Activated CD4-positive, alpha-beta T cell treated with anti-CD3 and anti-CD28 coated beads, Interleukin-2, amount 10 ng/mL, durations not matched to agents 7 days and 5 days (primary cell): ENCODE measurements around the gene ANKS1B. TPM values are rescaled to one million over a fixed set of nuclear protein-coding genes. Genes with fewer than 3 reads are reported as not detected.

Source experiments
- CTCF ChIA-PET: fragments of 350-600 bp; sonication (Branson Sonifier 250); formaldehyde crosslinking; loops from one replicate; lab custom pipeline; 2021; ENCODE audit warnings: antibody characterized with exemption; lab: Charles Lee
- POLR2A ChIA-PET: fragments of 350-600 bp; sonication (Branson Sonifier 250); formaldehyde crosslinking; loops from one replicate; lab custom pipeline; 2021; ENCODE audit warnings: antibody characterized with exemption; lab: Charles Lee
- DNase-seq: peaks from one replicate; pipeline ENCODE4 v3.0.0-alpha.2; 2020
- H3K27ac Mint-ChIP-seq: one replicate; pipeline ENCODE4 v1.8.0; 2021; ENCODE audit warnings: mild to moderate bottlenecking, moderate library complexity, mixed read lengths
- H3K27me3 Mint-ChIP-seq: one replicate; pipeline ENCODE4 v1.8.0; 2021; ENCODE audit warnings: mixed read lengths
- H3K36me3 Mint-ChIP-seq: one replicate; pipeline ENCODE4 v1.8.0; 2021; ENCODE audit warnings: low read depth, mixed read lengths
- H3K4me1 Mint-ChIP-seq: one replicate; pipeline ENCODE4 v1.8.0; 2021; ENCODE audit warnings: mixed read lengths
- H3K4me3 Mint-ChIP-seq: one replicate; pipeline ENCODE4 v1.8.0; 2021; ENCODE audit warnings: mild to moderate bottlenecking, moderate library complexity, mixed read lengths
- H3K9me3 Mint-ChIP-seq: one replicate; pipeline ENCODE4 v1.8.0; 2021; ENCODE audit warnings: mixed read lengths
- total RNA-seq, 2 experiments: library from RNA; stranded (reverse); gene quantifications; one replicate each; pipeline ENCODE4 v1.2.3, GENCODE V29; 2021

Gene ANKS1B
- total RNA-seq, 2 experiments from 2014 or later = 0.17 to 0.25 TPM

- H3K36me3 Mint-ChIP-seq = no peaks in the 10 kb centered on the region
- POLR2A ChIA-PET = no interaction called here
- no peak overlapping the region for H3K4me3 Mint-ChIP-seq
- no peaks in the 10 kb centered on the region for H3K9me3 Mint-ChIP-seq
- no peaks in the 10 kb centered on the region for H3K4me1 Mint-ChIP-seq
- no peak overlapping the region for H3K27ac Mint-ChIP-seq
- DNase-seq = no peak
- CTCF ChIA-PET = interaction anchor here (0.5 kb wide), 1 partner anchor 89 kb away, joined by 3 read pairs; no protein-coding TSS in a partner anchor
- H3K27me3 Mint-ChIP-seq = no peaks in the 10 kb centered on the region
These were observed 77.8 kb downstream of the ANKS1B start for GRCh38 chr12:99906786-99907579.

GRCh38 chr12:99901181-99901580 lies 83.6 kb downstream of the ANKS1B start:
- ChIA-PET POLR2A (no interaction called here), CTCF (no interaction called here)
- H3K4me3 Mint-ChIP-seq = no peak overlapping the region
- no peaks in the 10 kb centered on the region for H3K36me3 Mint-ChIP-seq
- no peaks in the 10 kb centered on the region for H3K27me3 Mint-ChIP-seq
- H3K27ac Mint-ChIP-seq = no peak overlapping the region
- DNase-seq = no peak
- no peaks in the 10 kb centered on the region for H3K4me1 Mint-ChIP-seq
- no peaks in the 10 kb centered on the region for H3K9me3 Mint-ChIP-seq

- Mint-ChIP-seq H3K36me3 (no peaks in the 10 kb centered on the region), H3K4me3 (no peak overlapping the region), H3K9me3 (no peaks in the 10 kb centered on the region), H3K4me1 (no peaks in the 10 kb centered on the region), H3K27me3 (no peaks in the 10 kb centered on the region), H3K27ac (no peak overlapping the region)
- POLR2A ChIA-PET = interaction anchor here (0.7 kb wide), 1 partner anchor 53 kb away, joined by 6 read pairs; no protein-coding TSS in a partner anchor
- CTCF ChIA-PET = no interaction called here
- no peak for DNase-seq
These were observed 86.1 kb downstream of the ANKS1B start for GRCh38 chr12:99898645-99899044.

GRCh38 chr12:99879439-99879838 lies 105.3 kb downstream of the ANKS1B start:
- H3K4me1 Mint-ChIP-seq = no peaks in the 10 kb centered on the region
- no peak overlapping the region for H3K4me3 Mint-ChIP-seq
- no peak overlapping the region for H3K27ac Mint-ChIP-seq
- no peaks in the 10 kb centered on the region for H3K9me3 Mint-ChIP-seq
- no peak for DNase-seq
- CTCF ChIA-PET = no interaction called here
- POLR2A ChIA-PET = no interaction called here
- H3K36me3 Mint-ChIP-seq = no peaks in the 10 kb centered on the region
- no peaks in the 10 kb centered on the region for H3K27me3 Mint-ChIP-seq

- no peak for DNase-seq
- Mint-ChIP-seq H3K9me3 (peaks cover under 1% of the 10 kb centered on the region), H3K27ac (no peak overlapping the region), H3K4me3 (no peak overlapping the region), H3K4me1 (no peaks in the 10 kb centered on the region), H3K27me3 (no peaks in the 10 kb centered on the region), H3K36me3 (no peaks in the 10 kb centered on the region)
- POLR2A ChIA-PET = no interaction called here
- CTCF ChIA-PET = no interaction called here
These were observed 109.7 kb downstream of the ANKS1B start for GRCh38 chr12:99875081-99875480.

- Mint-ChIP-seq H3K27ac (no peak overlapping the region), H3K9me3 (peaks cover 4% of the 10 kb centered on the region), H3K4me3 (no peak overlapping the region), H3K27me3 (no peaks in the 10 kb centered on the region), H3K4me1 (no peaks in the 10 kb centered on the region), H3K36me3 (no peaks in the 10 kb centered on the region)
- ChIA-PET CTCF (no interaction called here), POLR2A (no interaction called here)
- no peak for DNase-seq
These were observed 114.7 kb downstream of the ANKS1B start for GRCh38 chr12:99870085-99870484.

GRCh38 chr12:99861731-99862130 lies 123.0 kb downstream of the ANKS1B start:
- H3K27me3 Mint-ChIP-seq = no peaks in the 10 kb centered on the region
- H3K9me3 Mint-ChIP-seq = no peaks in the 10 kb centered on the region
- H3K27ac Mint-ChIP-seq = no peak overlapping the region
- ChIA-PET CTCF (no interaction called here), POLR2A (no interaction called here)
- DNase-seq = no peak
- H3K36me3 Mint-ChIP-seq = no peaks in the 10 kb centered on the region
- no peaks in the 10 kb centered on the region for H3K4me1 Mint-ChIP-seq
- no peak overlapping the region for H3K4me3 Mint-ChIP-seq

GRCh38 chr12:99859126-99859525 lies 125.6 kb downstream of the ANKS1B start:
- no peaks in the 10 kb centered on the region for H3K27me3 Mint-ChIP-seq
- H3K4me1 Mint-ChIP-seq = no peaks in the 10 kb centered on the region
- ChIA-PET POLR2A (no interaction called here), CTCF (no interaction called here)
- H3K9me3 Mint-ChIP-seq = no peaks in the 10 kb centered on the region
- no peak for DNase-seq
- H3K4me3 Mint-ChIP-seq = no peak overlapping the region
- no peak overlapping the region for H3K27ac Mint-ChIP-seq
- H3K36me3 Mint-ChIP-seq = no peaks in the 10 kb centered on the region

- no peaks in the 10 kb centered on the region for H3K36me3 Mint-ChIP-seq
- H3K9me3 Mint-ChIP-seq = peaks cover 4% of the 10 kb centered on the region
- ChIA-PET CTCF (no interaction called here), POLR2A (no interaction called here)
- no peaks in the 10 kb centered on the region for H3K4me1 Mint-ChIP-seq
- no peaks in the 10 kb centered on the region for H3K27me3 Mint-ChIP-seq
- H3K27ac Mint-ChIP-seq = no peak overlapping the region
- no peak for DNase-seq
- H3K4me3 Mint-ChIP-seq = no peak overlapping the region
These were observed 132.1 kb downstream of the ANKS1B start for GRCh38 chr12:99852666-99853065.

GRCh38 chr12:99847936-99848335 lies 136.8 kb downstream of the ANKS1B start:
- H3K4me3 Mint-ChIP-seq = no peak overlapping the region
- ChIA-PET POLR2A (no interaction called here), CTCF (no interaction called here)
- no peaks in the 10 kb centered on the region for H3K27me3 Mint-ChIP-seq
- no peak for DNase-seq
- no peak overlapping the region for H3K27ac Mint-ChIP-seq
- H3K36me3 Mint-ChIP-seq = no peaks in the 10 kb centered on the region
- no peaks in the 10 kb centered on the region for H3K4me1 Mint-ChIP-seq
- H3K9me3 Mint-ChIP-seq = no peaks in the 10 kb centered on the region

GRCh38 chr12:99834710-99835109 lies 150.0 kb downstream of the ANKS1B start:
- Mint-ChIP-seq H3K36me3 (no peaks in the 10 kb centered on the region), H3K27ac (no peak overlapping the region), H3K4me1 (no peaks in the 10 kb centered on the region), H3K9me3 (no peaks in the 10 kb centered on the region), H3K27me3 (no peaks in the 10 kb centered on the region), H3K4me3 (no peak overlapping the region)
- ChIA-PET POLR2A (no interaction called here), CTCF (no interaction called here)
- no peak for DNase-seq

GRCh38 chr12:99833397-99833796 lies 151.3 kb downstream of the ANKS1B start:
- no peaks in the 10 kb centered on the region for H3K9me3 Mint-ChIP-seq
- no peaks in the 10 kb centered on the region for H3K27me3 Mint-ChIP-seq
- H3K4me3 Mint-ChIP-seq = no peak overlapping the region
- CTCF ChIA-PET = no interaction called here
- no peak overlapping the region for H3K27ac Mint-ChIP-seq
- no peaks in the 10 kb centered on the region for H3K4me1 Mint-ChIP-seq
- no peak for DNase-seq
- H3K36me3 Mint-ChIP-seq = no peaks in the 10 kb centered on the region
- POLR2A ChIA-PET = no interaction called here

- no peak overlapping the region for H3K27ac Mint-ChIP-seq
- ChIA-PET POLR2A (no interaction called here), CTCF (no interaction called here)
- no peak overlapping the region for H3K4me3 Mint-ChIP-seq
- no peak for DNase-seq
- H3K4me1 Mint-ChIP-seq = no peaks in the 10 kb centered on the region
- H3K9me3 Mint-ChIP-seq = no peaks in the 10 kb centered on the region
- no peaks in the 10 kb centered on the region for H3K36me3 Mint-ChIP-seq
- no peaks in the 10 kb centered on the region for H3K27me3 Mint-ChIP-seq
These were observed 159.7 kb downstream of the ANKS1B start for GRCh38 chr12:99824900-99825542.
